GM12878 (cell line): ENCODE measurements around the gene HSFX1. TPM values are rescaled to one million over a fixed set of nuclear protein-coding genes. Genes with fewer than 3 reads are reported as not detected.
"Not testable (repeated sequence)": the region's sequence is repeated elsewhere in the genome, so short reads cannot be mapped to it uniquely, and the experiment has no call there.

Source experiments
- ATAC-seq: fragments of 200-7000 bp; cut with Tn5 transposase; 3 replicates; pipeline ENCODE4 v1.9.1; 2020; ENCODE audit warnings: mild to moderate bottlenecking, moderate library complexity
- BruUV-seq: library from RNA; stranded (reverse); fragments of 400-500 nt; replicated peaks from 2 replicates; lab custom pipeline; 2021; lab: Mats Ljungman, UMichigan
- CTCF ChIA-PET: fragments of 300-600 bp; sonication (Branson Sonifier 250); formaldehyde crosslinking; extraction: SDS; loops from one replicate; lab custom pipeline; 2021; ENCODE audit warnings: inconsistent platforms; lab: Yijun Ruan, JAX
- POLR2A ChIA-PET: fragments of 350-600 bp; formaldehyde crosslinking; extraction: SDS; loops from one replicate; lab custom pipeline; 2021; ENCODE audit warnings: inconsistent platforms; lab: Charles Lee
- RAD21 ChIA-PET: fragments of 300-600 bp; sonication (Branson Sonifier 250); formaldehyde crosslinking; loops from one replicate; lab custom pipeline; 2023; ENCODE audit warnings: antibody characterized with exemption; ENCODE audit not compliant: unreplicated experiment; lab: Charles Lee
- SMC1A ChIA-PET: fragments of 300-600 bp; sonication (Branson Sonifier 250); formaldehyde crosslinking; loops from one replicate; lab custom pipeline; 2023; ENCODE audit not compliant: unreplicated experiment, uncharacterized antibody; lab: Charles Lee
- DNase-seq: peaks from one replicate; pipeline ENCODE4 v3.0.0-alpha.2; 2011; ENCODE audit warnings: low read depth, low spot score
- FAIRE-seq: peaks from 3 replicates; lab custom pipeline; 2011; peaks lifted over from hg19 to GRCh38; lab: Jason Lieb, UNC
- H2AFZ ChIP-seq: 2 replicates; pipeline ENCODE4 v1.6.0; 2011; ENCODE audit warnings: low read depth, low read length, control low read depth; ENCODE audit not compliant: control insufficient read depth
- H3K27ac ChIP-seq: 2 replicates; pipeline ENCODE4 v1.5.1; 2011; ENCODE audit warnings: control low read depth; ENCODE audit not compliant: control insufficient read depth, insufficient read depth
- H3K27me3 ChIP-seq, 2 experiments: replicated peaks in 1 of 2; 2 replicates each; pipeline versions ENCODE4 v1.6.0 to v1.6.1; 2011; ENCODE audit warnings: low read length in 1 of 2; ENCODE audit not compliant: control insufficient read depth in 2 of 2, insufficient read depth in 2 of 2
- H3K36me3 ChIP-seq, 2 experiments: 2 replicates each; pipeline ENCODE4 v1.5.1; 2011; ENCODE audit warnings: low read length in 1 of 2; ENCODE audit not compliant: control insufficient read depth in 2 of 2, insufficient read depth in 2 of 2
- H3K4me1 ChIP-seq: 2 replicates; pipeline ENCODE4 v1.6.1; 2011; ENCODE audit warnings: mild to moderate bottlenecking, low read length, moderate library complexity, mixed read lengths; ENCODE audit not compliant: control insufficient read depth, insufficient read depth
- H3K4me2 ChIP-seq: 2 replicates; pipeline ENCODE4 v1.6.0; 2011; ENCODE audit warnings: control low read depth; ENCODE audit not compliant: control insufficient read depth, insufficient read depth
- H3K4me3 ChIP-seq: fragments of 200-600 bp; sonication (generic); 2 replicates; pipeline ENCODE4 v1.5.1; 2016
- H3K79me2 ChIP-seq: 2 replicates; pipeline ENCODE4 v1.6.0; 2011; ENCODE audit warnings: low read length; ENCODE audit not compliant: control insufficient read depth, insufficient read depth
- H3K9ac ChIP-seq: 2 replicates; pipeline ENCODE4 v1.8.0; 2011; ENCODE audit warnings: low read length, control low read depth, mixed read lengths; ENCODE audit not compliant: control insufficient read depth, insufficient read depth
- H3K9me3 ChIP-seq: replicated peaks from 3 replicates; pipeline ENCODE4 v1.5.1; 2011; ENCODE audit warnings: mild to moderate bottlenecking, low read length; ENCODE audit not compliant: control insufficient read depth, insufficient read depth
- H4K20me1 ChIP-seq: 2 replicates; pipeline ENCODE4 v1.6.0; 2011; ENCODE audit not compliant: control insufficient read depth, insufficient read depth
- BACH1 ChIP-seq: fragments of 450-650 bp; IDR thresholded peaks from 2 replicates; pipeline ENCODE4 v1.6.1; 2017; ENCODE audit warnings: mild to moderate bottlenecking, borderline replicate concordance
- BRCA1 ChIP-seq: IDR thresholded peaks from 2 replicates; pipeline ENCODE4 v1.6.1; 2011; ENCODE audit warnings: low read depth, low read length, improper control_type of control experiment
- GABPA ChIP-seq: IDR thresholded peaks from 2 replicates; pipeline ENCODE4 v1.6.1; 2014; ENCODE audit warnings: antibody characterized with exemption, low read depth, mild to moderate bottlenecking, inconsistent platforms
- HCFC1 ChIP-seq: fragments of 150-350 bp; IDR thresholded peaks from 2 replicates; pipeline ENCODE4 v1.6.1; 2014; ENCODE audit warnings: low read length
- HDAC6 ChIP-seq: fragments of 200-600 bp; sonication (generic); IDR thresholded peaks from one replicate; pipeline ENCODE4 v1.8.0; 2017; ENCODE audit warnings: antibody characterized with exemption; ENCODE audit not compliant: unreplicated experiment
- JUND ChIP-seq: IDR thresholded peaks from 2 replicates; pipeline ENCODE4 v1.6.1; 2012; ENCODE audit warnings: low read depth, mild to moderate bottlenecking, low read length, improper control_type of control experiment, moderate library complexity
- NBN ChIP-seq: fragments of 450-650 bp; IDR thresholded peaks from 2 replicates; pipeline ENCODE4 v1.6.1; 2016
- NR2C1 ChIP-seq: fragments of 450-650 bp; IDR thresholded peaks from 2 replicates; pipeline ENCODE4 v1.6.1; 2017; ENCODE audit warnings: antibody characterized with exemption, mild to moderate bottlenecking, moderate library complexity
- SP1 ChIP-seq: IDR thresholded peaks from one replicate; pipeline ENCODE4 v1.6.1; 2011; ENCODE audit warnings: low read depth, low read length
- SPI1 ChIP-seq: IDR thresholded peaks from 2 replicates; pipeline ENCODE4 v1.6.1; 2011; ENCODE audit warnings: low read depth, mild to moderate bottlenecking, low read length, moderate library complexity, borderline replicate concordance; ENCODE audit not compliant: insufficient read depth
- TCF12 ChIP-seq: IDR thresholded peaks from 2 replicates; pipeline ENCODE4 v1.6.1; 2011; ENCODE audit warnings: low read depth, mild to moderate bottlenecking, low read length
- ZNF217 ChIP-seq: fragments of 450-650 bp; IDR thresholded peaks from 2 replicates; pipeline ENCODE4 v1.6.1; 2017; ENCODE audit warnings: antibody characterized with exemption, mild to moderate bottlenecking
- ZNF384 ChIP-seq: IDR thresholded peaks from 2 replicates; pipeline ENCODE4 v1.6.1; 2012; ENCODE audit warnings: low read depth, mild to moderate bottlenecking, low read length, improper control_type of control experiment, borderline replicate concordance
- ZZZ3 ChIP-seq: IDR thresholded peaks from 2 replicates; pipeline ENCODE4 v1.6.1; 2011; ENCODE audit warnings: low read depth; ENCODE audit not compliant: control insufficient read depth, insufficient read length
- WGBS: methylation state at CpG from one replicate; pipeline ENCODE4 v1.1.6; 2016; ENCODE audit warnings: low lambda C conversion rate; ENCODE audit not compliant: insufficient replicate concordance, insufficient coverage; ENCODE audit errors: missing lambda C conversion rate; 5-methylcytosine and 5-hydroxymethylcytosine counted together
- in situ Hi-C: fragments of 300-500 bp; cut with MboI; formaldehyde crosslinking; loops from 9 replicates; pipeline ENCODE4 v1.14.3; 2018; ENCODE audit warnings: mixed read lengths
- intact Hi-C: fragments of 100-400 bp; cut with micrococcal nuclease; formaldehyde crosslinking; loops from one replicate; pipeline ENCODE4 v1.14.2; 2022; ENCODE audit not compliant: unreplicated experiment
- polyA plus RNA-seq, 11 experiments: library from polyadenylated mRNA; depleted of rRNA in 4 of 11; unstranded in 6 of 11; stranded (reverse) in 5 of 11; fragments of >200 nt; fragmentation: Nextera tagmentation in 4 of 11; fragmentation: Illumina TruSeq in 1 of 11; extraction: Ambion mirVana in 4 of 11; extraction: Trizol in 1 of 11; gene quantifications; 1 replicate in 1 of 11; 2 replicates in 10 of 11; pipeline versions ENCODE4 v1.2.1 to v1.2.3, GENCODE V29; 2011 to 2016; ENCODE audit warnings: inconsistent platforms in 2 of 11, missing spikeins in 2 of 11, low read depth in 1 of 11
- total RNA-seq, 4 experiments: library from RNA; depleted of rRNA in 3 of 4; stranded (reverse); fragments of >200 nt in 3 of 4; fragmentation: Illumina TruSeq in 1 of 4; extraction: Trizol in 1 of 4; gene quantifications; 2 replicates each; pipeline versions ENCODE4 v1.2.1 to v1.2.3, GENCODE V29; 2013 to 2021
- TF ChIP-seq, protein P1 (sequence below), 3 experiments: IDR thresholded peaks in 2 of 3; conservative IDR thresholded peaks in 1 of 3; 2 replicates each; pipeline ENCODE4 v1.5.1; 2011; ENCODE audit warnings: low read depth in 3 of 3, low read length in 3 of 3, mild to moderate bottlenecking in 3 of 3, control low read depth in 2 of 3, moderate library complexity in 2 of 3, inconsistent platforms in 1 of 3, mixed read lengths in 1 of 3; ENCODE audit not compliant: control insufficient read depth in 2 of 3, insufficient read depth in 1 of 3; ENCODE audit errors: extremely low read depth in 1 of 3

The HSFX1 gene
- total and polyA plus RNA-seq, 10 of the 15 experiments (the other 5 are each of a cell fraction or from before 2014, with no cell fraction given): 0.06 to 0.56 (median 0.10) TPM; not detected in 3

DNA sequence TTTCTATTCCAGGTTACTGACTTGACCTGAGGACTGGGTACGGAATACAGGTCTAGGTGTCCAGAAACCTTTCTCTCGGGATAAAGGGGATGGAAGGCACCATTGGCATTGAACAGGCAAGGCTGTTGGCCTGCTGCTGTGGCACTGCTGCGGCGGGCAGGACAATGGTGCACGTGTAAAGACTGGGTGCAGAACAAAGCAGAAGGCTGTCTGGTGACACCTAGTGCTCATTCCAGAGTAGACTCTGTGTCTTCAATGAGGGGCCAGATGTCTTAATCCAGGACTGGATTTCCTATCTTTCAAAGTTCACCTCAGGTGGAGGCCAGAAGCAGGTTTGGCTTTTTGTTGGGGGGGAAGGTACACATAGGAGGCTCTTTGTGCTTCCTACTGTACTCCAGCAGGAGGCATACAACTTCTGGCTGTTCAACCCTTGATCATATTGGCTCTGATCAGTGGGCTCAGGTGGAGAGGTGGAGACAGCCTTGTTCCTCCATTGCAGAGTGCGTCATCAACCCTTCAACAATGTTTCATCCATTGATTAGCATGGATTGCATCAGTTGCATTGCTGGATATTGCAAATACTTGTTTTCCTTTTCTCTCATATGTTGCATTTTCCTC, 27.4 kb upstream of the HSFX1 start:
- H3K4me2 ChIP-seq, in situ Hi-C loops, DNase-seq, H3K27me3 ChIP-seq, H3K36me3 ChIP-seq, POLR2A ChIA-PET, H3K27ac ChIP-seq, BruUV-seq, SMC1A ChIA-PET, H3K79me2 ChIP-seq, H3K9ac ChIP-seq, H3K9me3 ChIP-seq, intact Hi-C loops, H3K4me3 ChIP-seq, H4K20me1 ChIP-seq, H2AFZ ChIP-seq, RAD21 ChIA-PET, CTCF ChIA-PET, H3K4me1 ChIP-seq: not testable (repeated sequence)
- 5% methylated on average over 2 of the region's 6 CpGs for WGBS
- ATAC-seq (peak; percentile 81), FAIRE-seq (peak; percentile 13)

DNA sequence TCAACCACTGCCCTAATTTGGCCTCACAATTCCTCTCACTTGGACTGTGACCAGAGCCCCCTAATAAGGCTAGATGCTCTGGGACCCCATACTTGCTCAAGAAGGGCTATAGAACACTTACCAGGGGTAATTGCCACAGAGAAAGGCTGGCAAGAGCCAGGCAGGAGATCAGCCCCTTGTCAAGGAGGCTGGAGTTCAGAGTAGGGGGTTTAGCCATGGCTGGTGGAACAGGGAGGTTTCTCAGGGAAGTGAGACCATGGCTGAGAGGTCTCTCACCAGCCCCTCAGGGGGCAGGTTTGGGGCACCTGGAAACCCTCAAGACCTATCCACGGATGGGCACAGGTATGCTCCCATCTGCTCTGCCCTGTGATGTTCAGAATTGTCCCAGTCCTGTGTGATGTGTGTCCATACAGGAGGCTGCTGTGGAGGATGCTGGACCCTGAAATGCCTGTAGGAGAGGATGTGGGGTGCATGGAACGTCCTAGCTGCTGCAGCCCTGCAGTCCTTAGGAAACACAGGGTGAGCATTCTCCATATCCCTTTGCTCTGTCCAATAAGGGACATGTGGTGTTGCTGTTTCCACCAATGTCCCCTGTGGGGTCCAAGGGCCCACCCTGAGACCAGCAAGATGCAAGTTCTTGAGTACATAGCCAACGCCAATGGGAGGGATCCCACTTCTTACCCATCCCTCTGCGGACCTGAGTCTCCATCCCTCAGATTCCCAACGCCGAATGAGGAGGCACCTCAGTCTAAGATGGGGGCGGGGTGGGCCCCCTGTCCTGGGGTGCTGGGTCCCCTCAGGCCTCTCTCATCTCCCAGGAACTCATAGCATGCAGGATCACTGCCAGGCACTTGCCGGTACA, 16.4 kb upstream of the HSFX1 start:
- WGBS: 31% methylated on average over 5 of the region's 8 CpGs
- intact Hi-C loops: loop anchor here (10.0 kb wide), 2 partner anchors 57 to 63 kb away; no protein-coding TSS in a partner anchor
- H3K9me3 ChIP-seq: no peaks in the 10 kb centered on the region; the same call in 2 of the 3 replicates
- no peaks in the 10 kb centered on the region for H3K79me2 ChIP-seq
- H4K20me1 ChIP-seq: no peaks in the 10 kb centered on the region
- H2AFZ ChIP-seq: no peak overlapping the region
- H3K9ac ChIP-seq: no peak overlapping the region
- H3K27ac ChIP-seq: no peak overlapping the region
- ChIA-PET RAD21 (no interaction called here), SMC1A (no interaction called here), CTCF (no interaction called here), POLR2A (no interaction called here)
- ATAC-seq (no peak), FAIRE-seq (no peak), DNase-seq (no peak)
- no peak overlapping the region for H3K4me3 ChIP-seq
- in situ Hi-C loops: no loop called here
- H3K4me1 ChIP-seq: no peaks in the 10 kb centered on the region
- H3K36me3 ChIP-seq: no peaks in the 10 kb centered on the region
- H3K27me3 ChIP-seq: no peaks in the 10 kb centered on the region
- no peak overlapping the region for H3K4me2 ChIP-seq
- BruUV-seq: no TSS peak
- TF ChIP-seq BRCA1 (no peak), JUND (no peak), SPI1 (no peak), GABPA (no peak), HDAC6 (no peak), SP1 (no peak), HCFC1 (no peak), NR2C1 (no peak), BACH1 (no peak), NBN (no peak), ZZZ3 (no peak), ZNF217 (no peak), ZNF384 (no peak), TCF12 (no peak)
- TF ChIP-seq, protein P1, sequence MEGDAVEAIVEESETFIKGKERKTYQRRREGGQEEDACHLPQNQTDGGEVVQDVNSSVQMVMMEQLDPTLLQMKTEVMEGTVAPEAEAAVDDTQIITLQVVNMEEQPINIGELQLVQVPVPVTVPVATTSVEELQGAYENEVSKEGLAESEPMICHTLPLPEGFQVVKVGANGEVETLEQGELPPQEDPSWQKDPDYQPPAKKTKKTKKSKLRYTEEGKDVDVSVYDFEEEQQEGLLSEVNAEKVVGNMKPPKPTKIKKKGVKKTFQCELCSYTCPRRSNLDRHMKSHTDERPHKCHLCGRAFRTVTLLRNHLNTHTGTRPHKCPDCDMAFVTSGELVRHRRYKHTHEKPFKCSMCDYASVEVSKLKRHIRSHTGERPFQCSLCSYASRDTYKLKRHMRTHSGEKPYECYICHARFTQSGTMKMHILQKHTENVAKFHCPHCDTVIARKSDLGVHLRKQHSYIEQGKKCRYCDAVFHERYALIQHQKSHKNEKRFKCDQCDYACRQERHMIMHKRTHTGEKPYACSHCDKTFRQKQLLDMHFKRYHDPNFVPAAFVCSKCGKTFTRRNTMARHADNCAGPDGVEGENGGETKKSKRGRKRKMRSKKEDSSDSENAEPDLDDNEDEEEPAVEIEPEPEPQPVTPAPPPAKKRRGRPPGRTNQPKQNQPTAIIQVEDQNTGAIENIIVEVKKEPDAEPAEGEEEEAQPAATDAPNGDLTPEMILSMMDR (IDR thresholded peaks at IDR 0.05 in 2 of 3, conservative IDR thresholded peaks at IDR 0.05 in 1 of 3; ENCODE audit: control insufficient read depth in 2 of 3, extremely low read depth in 1 of 3, insufficient read depth in 1 of 3, low read depth in 3 of 3, low read length in 3 of 3): no peak
